ENCODE data around the gene VPS25.
"Not testable (repeated sequence)": the region's sequence is repeated elsewhere in the genome, so short reads cannot be mapped to it uniquely, and the experiment has no call there.

DNA sequence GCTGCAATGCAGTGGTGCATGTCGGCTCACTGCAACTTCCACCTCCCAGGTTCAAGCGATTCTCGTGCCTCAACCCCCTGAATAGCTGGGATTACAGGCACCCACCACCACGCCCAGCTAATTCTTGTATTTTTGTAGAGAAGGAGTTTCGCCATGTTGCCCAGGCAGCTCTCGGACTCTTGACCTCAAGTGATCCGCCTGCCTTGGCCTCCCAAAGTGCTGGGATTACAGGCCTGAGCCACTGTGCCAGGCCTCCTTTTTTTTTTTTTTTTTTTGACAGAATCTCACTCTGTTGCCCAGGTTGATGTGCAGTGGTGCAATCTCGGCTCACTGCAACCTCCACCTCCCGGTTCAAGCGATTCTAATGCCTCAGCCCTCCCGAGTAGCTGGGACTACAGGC lies 30.3 kb upstream of the VPS25 start:
- TF ChIP-seq POLR2A, CTCF (IDR thresholded peaks at IDR 0.05): not testable (repeated sequence)

Data from thyroid gland (tissue), 4 donors.